HG02852 (cell line): Measurements from ENCODE around the gene OR6V1.

Experiments used
- ATAC-seq: cut with Tn5 transposase; IDR thresholded peaks from one replicate; pipeline ENCODE4 v1.9.1; 2021; ENCODE audit warnings: mild to moderate bottlenecking, moderate library complexity; ENCODE audit not compliant: unreplicated experiment

Gene OR6V1, protein sequence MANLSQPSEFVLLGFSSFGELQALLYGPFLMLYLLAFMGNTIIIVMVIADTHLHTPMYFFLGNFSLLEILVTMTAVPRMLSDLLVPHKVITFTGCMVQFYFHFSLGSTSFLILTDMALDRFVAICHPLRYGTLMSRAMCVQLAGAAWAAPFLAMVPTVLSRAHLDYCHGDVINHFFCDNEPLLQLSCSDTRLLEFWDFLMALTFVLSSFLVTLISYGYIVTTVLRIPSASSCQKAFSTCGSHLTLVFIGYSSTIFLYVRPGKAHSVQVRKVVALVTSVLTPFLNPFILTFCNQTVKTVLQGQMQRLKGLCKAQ

DNA sequence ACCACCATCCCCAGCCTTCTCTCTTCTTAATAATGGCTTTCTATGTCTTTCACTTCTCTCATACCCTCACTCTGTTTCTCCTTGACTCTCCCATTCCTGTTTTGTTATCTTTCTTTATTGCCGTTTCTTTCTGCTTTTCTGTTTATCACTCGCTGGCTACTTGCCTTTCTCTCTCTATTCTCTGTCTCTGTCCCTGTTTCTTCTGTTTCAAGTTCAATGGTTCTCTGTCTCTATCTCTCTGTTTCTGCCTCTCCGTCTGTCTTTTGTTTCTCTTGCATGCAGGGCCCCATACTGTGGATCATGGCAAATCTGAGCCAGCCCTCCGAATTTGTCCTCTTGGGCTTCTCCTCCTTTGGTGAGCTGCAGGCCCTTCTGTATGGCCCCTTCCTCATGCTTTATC, at the start of gene OR6V1:
TSS of gene OR6V1 (plus strand) at position 301 of the 400 bp plus-strand sequence. CDS start at position 301, 0 bp downstream.
- ATAC-seq, result no peak

DNA sequence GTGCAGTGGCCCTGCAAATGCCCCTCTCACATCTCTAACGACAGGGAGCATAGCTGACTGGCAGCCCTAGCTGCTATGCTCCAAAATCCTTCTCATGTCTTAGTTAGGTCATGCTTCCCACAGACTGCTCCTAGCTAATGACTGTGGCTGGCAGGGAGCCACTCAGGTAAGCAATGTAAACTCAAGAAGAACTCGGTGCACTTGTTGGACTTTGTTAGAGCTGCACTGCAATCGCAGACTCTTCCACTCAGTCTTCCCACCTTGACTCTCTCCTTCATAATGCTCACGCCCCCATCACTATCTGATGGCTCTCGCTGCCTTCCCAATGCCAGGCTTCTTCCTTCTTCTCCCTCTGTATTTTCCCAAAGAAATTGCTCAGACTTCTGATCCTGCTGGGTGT, 49.2 kb upstream of the OR6V1 start:
- ATAC-seq, result peak; percentile 7

DNA sequence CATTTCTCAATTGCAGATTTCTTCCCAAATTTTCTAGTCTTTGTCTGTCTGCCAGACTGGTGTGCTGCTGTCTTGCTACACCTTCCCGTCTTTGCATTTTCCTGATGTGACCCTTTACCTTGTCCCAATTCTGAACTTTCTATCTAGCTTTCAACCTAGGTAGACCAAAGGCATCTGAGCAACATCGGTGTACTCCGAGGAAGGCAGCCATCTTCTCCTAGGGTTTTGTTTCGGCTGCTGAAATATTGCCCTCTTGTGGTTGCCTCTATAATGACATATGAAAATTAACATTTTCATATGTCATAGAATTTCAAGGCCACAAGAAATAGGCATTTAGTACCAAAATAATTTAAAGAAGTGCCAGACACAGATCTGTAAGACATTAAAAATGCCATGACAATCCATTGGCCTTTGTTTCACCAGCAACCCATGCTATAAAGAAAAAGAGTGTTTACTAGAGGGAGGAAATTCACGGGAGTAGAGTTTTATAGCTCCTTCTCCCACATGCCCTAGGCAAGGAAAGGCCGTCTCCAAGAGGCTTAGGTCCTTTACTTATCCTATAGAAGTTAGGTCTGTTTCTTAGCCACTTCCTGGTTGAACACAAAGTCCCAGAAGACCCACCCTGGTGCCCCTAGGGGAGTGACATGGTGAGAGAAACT, 48.6 kb upstream of the OR6V1 start:
- ATAC-seq, result peak; percentile 74

DNA sequence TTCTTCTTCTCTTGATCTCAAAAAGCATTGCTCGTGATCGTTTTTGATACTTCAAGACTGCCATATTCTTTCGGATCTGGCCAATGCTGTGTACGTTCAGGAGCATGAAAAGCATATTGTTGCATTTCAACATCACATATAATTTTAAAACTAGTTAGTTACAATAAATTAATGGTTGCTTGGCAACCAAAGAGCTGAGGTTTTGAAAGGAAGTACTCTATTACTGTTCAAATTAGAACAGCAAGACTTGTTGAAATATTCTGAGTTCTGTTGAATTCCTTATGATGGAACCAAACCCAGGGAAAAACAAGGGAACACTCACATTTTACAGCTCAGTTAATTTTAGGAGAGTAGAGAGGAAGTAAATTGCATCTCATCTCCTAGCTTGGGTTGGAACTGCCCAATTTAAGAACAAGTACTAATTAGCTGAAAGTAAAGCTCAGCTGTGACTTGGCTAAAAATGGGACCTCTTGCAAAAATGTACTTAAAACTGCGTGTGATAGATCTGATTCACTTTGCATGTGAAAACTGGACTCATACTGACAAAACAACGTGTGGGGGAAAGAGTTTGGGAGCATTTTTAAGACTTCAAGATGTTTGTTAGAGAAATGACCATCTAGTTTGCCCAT, 46.4 kb upstream of the OR6V1 start:
- ATAC-seq, result no peak

DNA sequence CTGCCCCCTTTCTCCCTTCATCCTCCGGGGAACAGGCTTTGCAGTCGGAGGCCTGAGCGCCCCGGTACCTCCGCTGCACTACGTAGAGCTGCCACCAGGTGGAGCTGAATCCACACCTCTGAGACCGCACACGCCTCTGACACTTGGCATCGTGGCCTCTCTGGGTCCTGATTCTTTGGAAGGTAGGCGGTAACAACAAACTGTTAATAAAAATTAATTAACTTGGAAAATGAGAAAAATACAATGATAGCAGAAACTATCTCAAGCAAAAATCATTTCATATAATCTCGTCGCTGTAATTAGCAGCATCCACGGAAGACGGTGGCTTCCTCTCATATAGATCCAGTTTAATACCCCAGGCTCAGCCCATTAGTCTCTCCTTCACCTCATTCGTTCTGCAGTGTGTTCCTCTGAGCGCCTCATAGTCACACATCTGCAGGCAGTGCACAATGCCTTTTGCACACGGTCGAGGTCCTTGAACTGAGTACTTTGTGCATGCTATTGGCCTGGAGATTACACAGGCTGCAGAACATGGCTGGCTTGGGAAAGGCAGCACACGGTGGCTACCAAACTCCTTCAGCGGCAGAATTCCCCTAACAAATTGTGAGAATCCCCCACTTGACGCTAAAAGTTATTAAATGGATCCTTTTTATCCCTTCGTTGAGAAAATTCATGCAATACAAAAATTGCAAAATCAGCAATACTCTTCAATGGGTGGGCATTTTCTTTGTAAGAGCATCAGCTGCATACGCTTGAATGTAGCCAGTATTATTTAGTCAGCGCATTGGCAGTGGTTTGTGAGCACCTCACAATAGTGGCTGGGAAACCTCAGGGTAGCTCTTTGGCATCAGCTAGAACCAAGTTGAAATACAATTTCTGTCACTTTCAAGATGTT, 43.9 kb upstream of the OR6V1 start:
- peak; percentile 84 for ATAC-seq

DNA sequence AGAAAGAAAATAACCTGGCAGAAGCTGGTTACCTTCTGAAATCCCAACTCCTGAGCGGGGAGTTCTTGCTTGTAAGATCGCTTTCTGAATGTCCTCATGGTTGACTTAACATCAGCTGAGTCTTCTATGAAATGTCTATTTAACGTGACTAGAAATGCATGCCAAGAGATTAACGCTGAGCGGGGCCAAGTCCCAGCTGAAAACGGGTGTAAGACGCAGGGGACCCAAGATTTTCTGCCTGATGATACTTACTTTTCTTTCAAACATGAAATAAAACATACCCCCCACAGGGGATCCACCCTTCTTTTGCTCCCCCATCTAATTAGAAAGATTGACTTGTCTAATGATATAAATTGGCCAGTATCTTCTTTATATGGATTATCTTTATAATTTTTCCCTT, 40.1 kb upstream of the OR6V1 start:
- no peak for ATAC-seq

DNA sequence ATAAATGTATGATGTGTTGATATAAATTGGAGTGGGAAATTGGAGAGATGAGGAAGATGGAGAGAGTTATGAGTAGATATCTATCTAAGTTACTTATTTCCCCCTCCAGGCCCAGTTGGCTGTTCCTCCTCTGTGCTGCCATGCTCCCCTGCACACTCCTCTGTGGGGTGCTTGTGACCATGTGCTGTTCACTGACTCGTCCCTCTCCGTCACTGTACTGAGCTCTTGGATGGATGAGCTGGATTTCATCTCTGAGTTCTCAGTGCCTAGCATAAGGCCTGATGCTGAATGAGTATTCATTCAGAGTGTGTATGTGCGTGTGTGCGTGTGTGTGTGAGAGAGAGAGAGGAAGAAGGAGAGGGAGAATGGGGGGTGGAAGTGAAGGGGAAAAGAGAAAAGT, 39.7 kb upstream of the OR6V1 start:
- ATAC-seq, result no peak

DNA sequence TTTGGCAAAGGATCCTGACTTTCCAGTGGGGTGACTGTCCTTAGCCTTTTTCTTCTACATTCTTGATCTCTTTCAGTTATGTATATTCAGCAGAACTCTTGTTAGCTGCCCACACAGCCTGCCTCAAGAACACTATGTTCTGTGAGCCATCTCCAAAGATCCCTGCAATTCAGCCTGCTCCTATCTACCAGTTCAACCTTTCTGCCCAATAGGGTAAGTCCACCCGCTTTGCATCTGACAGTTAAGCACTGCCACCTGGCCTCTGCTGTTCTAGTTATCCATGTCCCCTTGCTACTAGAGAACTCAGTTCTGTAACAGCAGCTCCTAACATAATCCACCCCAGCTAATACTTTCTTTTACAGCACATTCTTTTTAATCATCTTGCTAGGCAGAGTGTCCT, 38.7 kb upstream of the OR6V1 start:
- no peak for ATAC-seq

DNA sequence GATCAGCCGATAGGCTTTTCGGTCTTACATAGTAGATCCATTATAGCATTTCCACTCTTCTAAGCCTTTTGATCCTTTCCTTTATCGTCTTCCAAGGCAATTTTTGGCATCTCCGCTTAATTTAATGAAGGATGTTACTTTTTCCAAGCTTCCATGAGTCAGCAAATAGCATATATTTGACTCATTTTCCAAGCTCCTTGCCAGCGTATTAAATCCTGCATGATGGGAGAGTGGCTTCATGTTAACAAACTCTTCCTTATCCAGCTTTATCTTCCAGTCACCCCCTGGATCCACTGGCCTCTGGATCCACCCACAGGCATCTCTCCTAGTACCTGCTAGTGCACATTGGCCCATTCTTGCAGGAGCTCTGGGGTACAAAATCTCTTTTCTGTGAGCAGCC, 38.2 kb upstream of the OR6V1 start:
- no peak for ATAC-seq

DNA sequence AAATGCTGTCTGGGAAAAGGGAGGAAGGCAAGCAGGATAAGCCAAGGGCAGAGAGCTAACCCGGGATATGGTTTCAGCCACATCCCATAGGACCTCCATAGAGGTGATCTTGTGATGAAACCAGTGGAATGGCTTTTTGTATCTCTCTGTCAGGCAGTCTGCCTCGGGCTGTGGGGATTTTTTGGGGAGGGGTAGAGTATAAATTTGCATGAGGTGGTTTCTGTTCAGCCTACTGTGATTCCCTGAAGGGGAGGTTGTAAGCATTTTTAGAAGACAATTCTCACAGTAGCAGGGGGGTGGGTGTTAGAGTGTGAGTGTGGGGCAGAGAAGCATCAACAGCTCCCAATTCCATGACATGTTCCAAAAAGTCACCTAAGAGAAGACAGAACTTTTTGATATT, 37.1 kb upstream of the OR6V1 start:
- ATAC-seq, result peak; percentile 96

DNA sequence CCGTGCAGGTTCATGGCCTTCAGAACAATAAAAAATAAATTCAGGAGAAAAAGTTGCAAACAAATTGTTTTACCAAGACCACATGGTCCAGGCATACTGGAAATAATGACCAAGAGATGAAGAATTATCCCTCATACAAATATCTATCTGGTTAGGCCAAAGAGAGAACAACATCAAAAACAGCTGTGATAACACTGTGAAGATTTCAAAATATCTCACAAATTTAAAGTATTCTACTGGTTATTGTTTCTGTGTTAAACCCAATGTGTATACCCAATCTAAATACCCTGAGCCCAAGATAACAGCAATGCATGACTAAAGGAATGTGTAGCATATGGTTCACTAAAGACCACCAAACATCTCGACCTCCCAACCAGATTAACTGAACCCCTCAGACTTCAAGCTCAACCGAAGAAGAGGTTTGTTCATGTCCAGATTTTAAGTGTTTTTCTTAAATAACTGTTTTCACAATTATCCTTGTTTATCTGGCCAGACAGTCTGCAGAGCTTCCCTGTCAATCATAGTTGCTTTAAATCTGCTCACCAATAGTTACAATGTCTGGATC, 36.1 kb upstream of the OR6V1 start:
- no peak for ATAC-seq

DNA sequence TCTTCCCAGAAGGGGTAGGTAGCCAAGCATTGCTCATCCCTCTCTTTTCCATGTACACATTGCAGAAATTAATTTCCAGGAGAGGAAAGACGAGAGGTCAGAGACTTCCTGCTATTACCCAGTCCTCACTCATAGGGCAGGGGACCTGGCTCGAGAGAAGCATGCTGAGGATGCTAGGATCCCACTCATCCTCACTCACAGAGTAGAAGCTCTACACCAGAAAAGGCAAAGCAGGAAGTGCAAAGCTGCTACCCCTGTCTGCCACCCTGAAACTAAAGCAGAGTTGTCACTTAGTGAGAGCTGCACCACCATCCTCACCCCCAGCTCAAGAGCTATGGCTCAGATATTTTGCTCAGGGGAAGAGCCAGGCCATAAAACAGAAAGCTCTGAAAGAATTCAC, 35.1 kb upstream of the OR6V1 start:
- no peak for ATAC-seq

DNA sequence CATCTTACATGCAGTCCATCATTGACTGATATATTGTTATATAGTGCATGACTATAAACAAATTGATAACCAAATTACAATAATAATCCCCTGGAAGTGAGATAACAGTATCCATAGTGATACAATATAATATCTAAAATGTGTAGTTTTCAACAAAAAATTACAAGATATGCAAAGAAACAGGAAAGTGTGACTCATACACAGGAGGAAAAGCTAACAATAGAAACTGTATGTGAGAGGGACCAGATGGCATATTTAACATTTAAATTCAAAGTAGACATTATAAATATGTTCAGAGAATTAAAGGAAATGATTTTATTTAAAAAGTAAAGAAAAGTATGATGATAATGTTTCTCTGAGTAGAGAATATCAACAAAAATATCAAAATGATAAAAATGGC, 33.2 kb upstream of the OR6V1 start:
- no peak for ATAC-seq

DNA sequence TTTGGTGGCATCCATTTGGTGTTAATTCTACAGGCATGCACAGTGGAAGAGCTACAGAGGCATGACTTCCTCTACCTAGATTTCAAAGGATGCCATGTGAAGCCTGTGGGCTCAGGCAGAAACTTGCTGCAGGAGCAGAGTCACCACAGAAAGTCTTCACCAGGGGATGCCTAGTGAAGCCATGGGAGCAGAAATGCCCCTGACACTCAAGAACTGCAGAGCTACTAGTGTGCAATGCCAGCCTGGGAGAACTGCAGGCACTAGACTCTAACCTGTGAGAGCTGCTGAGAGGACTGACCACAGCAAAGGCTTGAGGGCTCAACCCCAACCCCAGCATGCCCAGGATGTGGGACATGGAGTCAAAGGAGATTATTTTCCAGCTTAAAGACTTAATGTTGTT, 29.1 kb upstream of the OR6V1 start:
- ATAC-seq, result no peak

DNA sequence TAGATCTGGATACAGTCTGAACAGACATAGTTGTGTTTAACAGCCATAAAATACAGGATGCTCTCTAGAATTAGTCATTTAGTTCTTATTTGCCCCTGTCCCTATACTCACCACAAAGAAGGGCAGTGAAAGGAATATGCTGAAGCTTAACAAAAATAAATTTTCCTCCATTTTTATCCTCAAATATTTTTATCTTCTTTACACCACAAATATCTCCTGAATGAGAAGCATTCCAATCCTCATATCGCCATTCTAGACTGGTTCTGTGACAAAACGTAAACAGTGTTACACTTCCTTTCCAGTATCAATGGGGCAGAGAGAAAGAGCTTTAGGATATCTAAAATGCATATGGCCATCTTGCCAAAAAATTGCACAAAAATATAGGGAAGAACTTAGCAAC, 26.8 kb upstream of the OR6V1 start:
- ATAC-seq, result no peak

DNA sequence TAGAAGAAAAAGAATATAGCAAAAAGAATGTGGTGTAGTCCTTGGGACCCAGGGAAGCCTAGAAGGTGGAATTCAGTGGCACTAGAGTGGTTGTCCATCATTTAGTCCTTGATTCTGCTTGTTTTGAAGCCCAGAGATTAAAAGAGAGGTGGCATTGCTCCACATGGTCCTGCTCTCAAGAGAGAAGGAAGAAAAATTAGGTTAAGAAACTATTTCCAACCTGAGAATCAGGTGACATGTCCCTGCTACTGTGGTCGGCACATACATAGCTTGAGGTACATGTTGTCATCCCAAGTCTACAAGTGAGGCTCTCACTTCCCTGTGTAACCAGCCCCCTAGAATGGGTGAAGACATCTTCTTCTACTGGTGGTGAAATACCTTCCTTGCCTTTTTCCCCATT, 25.1 kb upstream of the OR6V1 start, which contains the start of gene OR9A2:
TSS of gene OR9A2 (minus strand) at position 101 of the 400 bp plus-strand sequence. CDS start at position 101, 0 bp downstream.
- ATAC-seq, result no peak

DNA sequence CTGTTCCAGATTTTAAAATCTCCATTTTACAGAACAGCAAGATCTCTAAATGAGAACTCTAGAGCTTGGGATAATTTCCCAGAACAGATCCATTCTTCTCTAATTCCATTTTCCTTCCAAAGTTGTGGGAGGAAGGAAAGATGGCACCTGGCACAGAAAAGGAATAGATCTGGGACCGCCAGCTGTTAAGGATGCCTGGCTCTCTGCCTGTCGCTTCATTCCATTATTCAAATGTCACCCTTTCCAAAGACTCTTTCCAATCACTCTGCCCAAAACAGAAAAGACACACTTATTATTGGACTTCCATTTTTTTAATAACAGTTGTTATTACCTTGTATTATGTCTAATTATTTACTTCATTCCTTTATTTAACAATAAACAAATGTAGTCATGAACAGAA, 24.5 kb upstream of the OR6V1 start:
- no peak for ATAC-seq

DNA sequence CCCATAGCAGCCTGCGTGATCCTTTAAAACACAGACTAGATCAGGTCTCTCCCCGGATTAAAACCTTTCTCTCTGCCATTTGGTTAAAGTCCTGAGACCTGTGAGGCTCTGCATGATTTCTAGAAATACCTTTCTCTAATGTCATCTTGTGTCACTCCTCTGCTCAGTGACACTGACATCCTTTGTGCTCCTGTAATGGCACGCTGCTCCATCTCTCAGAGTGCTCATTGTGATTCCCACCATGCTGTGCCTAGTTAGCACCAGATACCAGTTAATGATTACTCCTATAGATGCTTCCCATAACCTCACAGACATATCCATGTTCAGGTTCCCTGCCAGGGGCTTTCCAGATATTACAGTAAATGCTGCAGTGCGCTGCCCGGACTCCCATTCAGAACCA, 13.5 kb upstream of the OR6V1 start:
- ATAC-seq, result no peak

DNA sequence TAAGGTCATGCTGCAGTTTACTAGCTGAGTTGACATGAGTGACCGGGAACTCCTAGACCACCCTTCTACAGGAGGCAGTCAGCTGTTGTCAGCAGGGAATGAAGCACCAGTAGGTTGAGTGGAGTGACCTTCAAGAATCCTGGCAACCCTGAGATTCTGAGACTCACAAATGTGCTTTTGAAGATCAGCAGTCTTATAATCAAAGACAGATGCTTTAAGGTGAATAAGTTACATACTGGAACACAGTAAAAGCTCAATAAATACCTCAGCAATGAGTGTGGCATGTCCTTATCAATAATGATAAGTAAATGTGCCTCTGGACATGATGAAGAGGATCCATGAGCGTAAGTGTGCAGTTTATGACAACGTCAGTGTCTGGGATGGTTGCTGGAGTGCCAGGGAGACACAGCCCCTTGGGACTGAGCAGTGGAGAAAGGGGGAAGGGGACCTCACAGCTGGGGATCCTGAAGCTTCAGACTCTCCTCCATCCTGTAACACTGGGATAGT, 11.9 kb upstream of the OR6V1 start:
- no peak for ATAC-seq

DNA sequence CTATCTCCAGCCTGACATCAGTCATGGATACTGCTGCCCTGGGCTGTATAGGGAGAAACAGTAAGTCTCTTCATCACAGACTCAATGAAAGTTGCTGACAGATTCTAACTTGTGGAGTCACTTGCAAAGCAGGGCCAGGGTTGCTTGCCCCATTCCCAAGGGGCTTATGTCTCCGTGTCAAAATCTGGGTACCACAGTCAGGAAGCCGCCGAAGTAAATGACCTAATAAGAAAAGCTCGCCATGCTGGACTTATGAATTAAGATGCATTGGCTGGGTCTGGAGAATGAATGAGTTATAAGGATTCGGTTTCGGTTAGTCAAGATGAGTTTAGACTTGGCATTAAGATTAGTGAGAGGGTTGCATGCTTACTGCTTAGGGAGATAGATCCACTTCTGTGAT, 10.8 kb upstream of the OR6V1 start:
- no peak for ATAC-seq
